Urinary bladder (tissue), 4 donors: ENCODE measurements around the gene MINDY2. TPM values are rescaled to one million over a fixed set of nuclear protein-coding genes. Genes with fewer than 3 reads are reported as not detected.
"Not testable (repeated sequence)": the region's sequence is repeated elsewhere in the genome, so short reads cannot be mapped to it uniquely, and the experiment has no call there.

Source experiments
- DNase-seq: peaks from one replicate; pipeline ENCODE4 v3.0.0-alpha.2; 2015; ENCODE audit errors: extremely low spot score
- H3K27ac ChIP-seq: one replicate; pipeline ENCODE4 v1.5.1; 2013; ENCODE audit warnings: low read depth, mild to moderate bottlenecking, moderate library complexity
- H3K36me3 ChIP-seq: one replicate; pipeline ENCODE4 v1.6.1; 2013; ENCODE audit warnings: mild to moderate bottlenecking, moderate library complexity; ENCODE audit not compliant: insufficient read depth
- H3K4me1 ChIP-seq: one replicate; pipeline ENCODE4 v1.6.1; 2013; ENCODE audit warnings: mild to moderate bottlenecking, moderate library complexity; ENCODE audit not compliant: insufficient read depth
- H3K4me3 ChIP-seq: one replicate; pipeline ENCODE4 v1.5.1; 2013; ENCODE audit warnings: low read depth, low read length
- WGBS: extraction: QIAGEN DNeasy Blood & Tissue Kit; methylation state at CpG from one replicate; pipeline ENCODE4 v1.1.7; 2013; 5-methylcytosine and 5-hydroxymethylcytosine counted together
- polyA plus RNA-seq: library from polyadenylated mRNA; stranded (reverse); fragments of 200-250 nt; gene quantifications from one replicate; pipeline ENCODE4 v1.2.3, GENCODE V29; 2013
- total RNA-seq: library from RNA; depleted of rRNA; stranded (reverse); fragments of >200 nt; gene quantifications from one replicate; pipeline ENCODE4 v1.2.3, GENCODE V29; 2014
- donor health status: healthy with polysubstance abuse.
- donor health status: healthy.

MINDY2 gene
- total and polyA plus RNA-seq, 2 donors = 7.5 to 62.1 TPM

GRCh38 chr15:58795825-58796224, 24.7 kb downstream of the MINDY2 start:
- DNase-seq = no peak
- 73% methylated on average over 2 of the region's 2 CpGs for WGBS
- no peak overlapping the region for H3K27ac ChIP-seq
- H3K4me1 ChIP-seq = no peaks in the 10 kb centered on the region
- H3K36me3 ChIP-seq = peaks cover 2% of the 10 kb centered on the region
- no peak overlapping the region for H3K4me3 ChIP-seq

- H3K4me3 ChIP-seq = no peak overlapping the region
- H3K36me3 ChIP-seq = peaks cover 2% of the 10 kb centered on the region
- H3K4me1 ChIP-seq = no peaks in the 10 kb centered on the region
- no peak for DNase-seq
- H3K27ac ChIP-seq = no peak overlapping the region
- WGBS = 66% methylated on average over 3 of the region's 3 CpGs
Measured at GRCh38 chr15:58797505-58797904, 26.4 kb downstream of the MINDY2 start.

- no peak overlapping the region for H3K27ac ChIP-seq
- no peak overlapping the region for H3K4me3 ChIP-seq
- no peak for DNase-seq
- no peaks in the 10 kb centered on the region for H3K4me1 ChIP-seq
- 55% methylated on average over 1 of the region's 1 CpG for WGBS
- peaks cover 2% of the 10 kb centered on the region for H3K36me3 ChIP-seq
Measured at GRCh38 chr15:58805095-58805494, 34.0 kb downstream of the MINDY2 start.

- H3K36me3 ChIP-seq, DNase-seq: not testable (repeated sequence)
Measured at GRCh38 chr15:58823267-58823666, 52.2 kb downstream of the MINDY2 start.

GRCh38 chr15:58830556-58830955, 59.5 kb downstream of the MINDY2 start:
- H3K4me1 ChIP-seq = no peaks in the 10 kb centered on the region
- no peak overlapping the region for H3K4me3 ChIP-seq
- 92% methylated on average over 2 of the region's 2 CpGs for WGBS
- no peak for DNase-seq
- H3K36me3 ChIP-seq = peaks cover 2% of the 10 kb centered on the region
- H3K27ac ChIP-seq = no peak overlapping the region

More at GRCh38 chr15:58823267-58823666, 52.2 kb downstream of the MINDY2 start:
- H3K27ac ChIP-seq, H3K4me3 ChIP-seq, H3K4me1 ChIP-seq: not testable (repeated sequence)
- 98% methylated on average over 2 of the region's 2 CpGs for WGBS

- H3K36me3 ChIP-seq, DNase-seq: not testable (repeated sequence)
Measured at GRCh38 chr15:58833681-58834426, 62.8 kb downstream of the MINDY2 start.

GRCh38 chr15:58839485-58839884, 68.4 kb downstream of the MINDY2 start:
- DNase-seq = no peak
- no peak overlapping the region for H3K4me3 ChIP-seq
- no peaks in the 10 kb centered on the region for H3K36me3 ChIP-seq
- H3K27ac ChIP-seq = no peak overlapping the region
- WGBS = 92% methylated on average over 1 of the region's 1 CpG
- H3K4me1 ChIP-seq = no peaks in the 10 kb centered on the region

More at GRCh38 chr15:58833681-58834426, 62.8 kb downstream of the MINDY2 start:
- 33% methylated on average over 9 of the region's 9 CpGs for WGBS
- not testable (repeated sequence) for H3K4me1 ChIP-seq, H3K27ac ChIP-seq, H3K4me3 ChIP-seq

- no peaks in the 10 kb centered on the region for H3K36me3 ChIP-seq
- WGBS = 68% methylated on average over 8 of the region's 8 CpGs
- no peak overlapping the region for H3K27ac ChIP-seq
- H3K4me1 ChIP-seq = no peaks in the 10 kb centered on the region
- no peak for DNase-seq
- no peak overlapping the region for H3K4me3 ChIP-seq
Measured at GRCh38 chr15:58840048-58840447, 68.9 kb downstream of the MINDY2 start.

GRCh38 chr15:58842713-58843396, 71.8 kb downstream of the MINDY2 start:
- Histone ChIP-seq H3K4me3 (no peak overlapping the region), H3K4me1 (no peaks in the 10 kb centered on the region), H3K27ac (no peak overlapping the region), H3K36me3 (no peaks in the 10 kb centered on the region)
- DNase-seq = no peak
- 98% methylated on average over 4 of the region's 4 CpGs for WGBS

GRCh38 chr15:58851205-58851604, 80.1 kb downstream of the MINDY2 start:
- not testable (repeated sequence) for H3K4me3 ChIP-seq, H3K36me3 ChIP-seq, H3K27ac ChIP-seq, DNase-seq, H3K4me1 ChIP-seq
- WGBS = 97% methylated on average over 3 of the region's 3 CpGs

- Histone ChIP-seq H3K27ac (no peak overlapping the region), H3K4me3 (no peak overlapping the region), H3K36me3 (no peaks in the 10 kb centered on the region), H3K4me1 (no peaks in the 10 kb centered on the region)
- 94% methylated on average over 5 of the region's 5 CpGs for WGBS
- DNase-seq = no peak
Measured at GRCh38 chr15:58852347-58852746, 81.2 kb downstream of the MINDY2 start.

- Histone ChIP-seq H3K36me3 (no peaks in the 10 kb centered on the region), H3K4me1 (no peaks in the 10 kb centered on the region), H3K27ac (no peak overlapping the region), H3K4me3 (no peak overlapping the region)
- no peak for DNase-seq
- 80% methylated on average over 4 of the region's 4 CpGs for whole genome bisulfite sequencing
Measured at GRCh38 chr15:58854593-58854992, 83.5 kb downstream of the MINDY2 start.

GRCh38 chr15:58856086-58856485, 85.0 kb downstream of the MINDY2 start:
- Histone ChIP-seq H3K4me1 (no peaks in the 10 kb centered on the region), H3K27ac (no peak overlapping the region), H3K4me3 (no peak overlapping the region), H3K36me3 (no peaks in the 10 kb centered on the region)
- DNase-seq = no peak

- not testable (repeated sequence) for H3K36me3 ChIP-seq, H3K4me1 ChIP-seq, H3K4me3 ChIP-seq, H3K27ac ChIP-seq, DNase-seq
- WGBS = 35% methylated on average over 1 of the region's 1 CpG
Measured at GRCh38 chr15:58856621-58857020, 85.5 kb downstream of the MINDY2 start.
